Endothelial cell of umbilical vein (primary cell): ENCODE results near the gene SPAG9. TPM values are rescaled to one million over a fixed set of nuclear protein-coding genes. Genes with fewer than 3 reads are reported as not detected.
A peak's percentile ranks its signal among the peaks of the same experiment; 100 is the strongest.

ENCODE experiments used
- BruUV-seq: library from RNA; stranded (reverse); fragments of 400-500 nt; replicated peaks from 2 replicates; lab custom pipeline; 2021; lab: Mats Ljungman, UMichigan
- CTCF ChIA-PET: fragments of 300-600, 350-600 bp; sonication (Branson Sonifier 250); formaldehyde crosslinking; loops from one replicate; lab custom pipeline; 2021; ENCODE audit warnings: antibody characterized with exemption, inconsistent platforms; lab: Charles Lee
- POLR2A ChIA-PET: fragments of 300-600, 350-600 bp; sonication (Branson Sonifier 250); formaldehyde crosslinking; loops from one replicate; lab custom pipeline; 2021; ENCODE audit warnings: antibody characterized with exemption, inconsistent platforms; lab: Charles Lee
- DNase-seq: peaks from one replicate; pipeline ENCODE4 v3.0.0-alpha.2; 2011; ENCODE audit warnings: low read depth, low spot score
- FAIRE-seq: peaks from 2 replicates; lab custom pipeline; 2011; peaks lifted over from hg19 to GRCh38; lab: Jason Lieb, UNC
- H2AFZ ChIP-seq: 2 replicates; pipeline ENCODE4 v1.6.0; 2012; ENCODE audit warnings: low read depth, low read length, control low read depth, inconsistent platforms
- H3K27ac ChIP-seq: 2 replicates; pipeline ENCODE4 v1.5.1; 2011; ENCODE audit warnings: low read depth, mild to moderate bottlenecking, control low read depth, low read length, moderate library complexity; ENCODE audit not compliant: insufficient read depth
- H3K27me3 ChIP-seq, 2 experiments: 2 replicates each; pipeline versions ENCODE4 v1.6.0 to v1.6.1; 2011; ENCODE audit warnings: low read length in 2 of 2, mixed read lengths in 1 of 2; ENCODE audit not compliant: control insufficient read depth in 2 of 2, insufficient read depth in 2 of 2
- H3K36me3 ChIP-seq, 2 experiments: 2 replicates in 1 of 2; 3 replicates in 1 of 2; pipeline ENCODE4 v1.5.1; 2011; ENCODE audit warnings: low read length in 2 of 2, mild to moderate bottlenecking in 1 of 2, moderate library complexity in 1 of 2; ENCODE audit not compliant: control insufficient read depth in 2 of 2, insufficient read depth in 2 of 2; ENCODE audit errors: extremely low read depth in 1 of 2
- H3K4me1 ChIP-seq: 3 replicates; pipeline ENCODE4 v1.5.1; 2011; ENCODE audit warnings: mild to moderate bottlenecking, low read length; ENCODE audit not compliant: control insufficient read depth, insufficient read depth; ENCODE audit errors: extremely low read depth
- H3K4me2 ChIP-seq: 2 replicates; pipeline ENCODE4 v1.6.1; 2011; ENCODE audit warnings: low read length, control low read depth, mixed read lengths; ENCODE audit not compliant: insufficient read depth
- H3K4me3 ChIP-seq, 3 experiments: fragments of 200-600 bp in 1 of 3; sonication (generic), shearing (Covaris generic) in 1 of 3; replicated peaks in 1 of 3; 2 replicates each; pipeline ENCODE4 v1.5.1; 2011 to 2016; ENCODE audit warnings: control low read depth in 3 of 3, low read length in 3 of 3, mild to moderate bottlenecking in 2 of 3, inconsistent platforms in 1 of 3, low read depth in 1 of 3, moderate library complexity in 1 of 3; ENCODE audit not compliant: insufficient read depth in 1 of 3
- H3K79me2 ChIP-seq: 2 replicates; pipeline ENCODE4 v1.6.0; 2012; ENCODE audit warnings: low read length, inconsistent platforms; ENCODE audit not compliant: control insufficient read depth, insufficient read depth
- H3K9ac ChIP-seq: replicated peaks from 2 replicates; pipeline ENCODE3; 2011; ENCODE audit warnings: low read length, control low read depth; ENCODE audit not compliant: insufficient read depth; ENCODE audit errors: extremely low read depth
- H3K9me1 ChIP-seq: replicated peaks from 3 replicates; pipeline ENCODE4 v1.6.0; 2011; ENCODE audit warnings: mild to moderate bottlenecking, low read length; ENCODE audit not compliant: control insufficient read depth, insufficient read depth; ENCODE audit errors: extremely low read depth
- H3K9me3 ChIP-seq: replicated peaks from 2 replicates; pipeline ENCODE4 v1.5.1; 2012; ENCODE audit warnings: low read length, inconsistent platforms; ENCODE audit not compliant: control insufficient read depth, insufficient read depth
- H4K20me1 ChIP-seq: replicated peaks from 2 replicates; pipeline ENCODE3; 2011; ENCODE audit warnings: mild to moderate bottlenecking, low read length; ENCODE audit not compliant: control insufficient read depth, insufficient read depth; ENCODE audit errors: extremely low read depth
- CTCF ChIP-seq, 2 donors: IDR thresholded peaks; 1 replicate in 1 of 2; 2 replicates in 1 of 2; pipeline ENCODE4 v1.5.1; 2011; ENCODE audit warnings: low read length in 2 of 2, mild to moderate bottlenecking in 2 of 2, moderate library complexity in 2 of 2, control low read depth in 1 of 2, inconsistent platforms in 1 of 2, low read depth in 1 of 2; ENCODE audit not compliant: insufficient read depth in 1 of 2; ENCODE audit errors: extremely low read depth in 1 of 2
- EZH2 ChIP-seq: IDR thresholded peaks from 2 replicates; pipeline ENCODE4 v1.6.1; 2012; ENCODE audit warnings: borderline replicate concordance, low read depth, mild to moderate bottlenecking, moderate library complexity, low read length, inconsistent platforms; ENCODE audit not compliant: severe bottlenecking
- FOS ChIP-seq: IDR thresholded peaks from 2 replicates; pipeline ENCODE4 v1.6.1; 2011; ENCODE audit warnings: mild to moderate bottlenecking, low read length, moderate library complexity, borderline replicate concordance; ENCODE audit not compliant: insufficient read depth
- MAX ChIP-seq: IDR thresholded peaks from 2 replicates; pipeline ENCODE4 v1.6.1; 2011; ENCODE audit not compliant: insufficient read depth, insufficient read length
- POLR2A ChIP-seq: IDR thresholded peaks from 2 replicates; pipeline ENCODE4 v1.6.1; 2012; ENCODE audit warnings: low read depth, mild to moderate bottlenecking, control low read depth, low read length
- POLR2AphosphoS5 ChIP-seq: IDR thresholded peaks from 2 replicates; pipeline ENCODE4 v1.6.1; 2012; ENCODE audit warnings: low read depth, mild to moderate bottlenecking, control low read depth, low read length, moderate library complexity; ENCODE audit not compliant: insufficient read depth
- dilution Hi-C: fragments of 300-500 bp; cut with MboI; formaldehyde crosslinking; loops from one replicate; pipeline ENCODE4 v1.15.0; 2019; ENCODE audit warnings: low sequenced_read_pairs; ENCODE audit not compliant: extremely low pct_ligation_motif_present
- intact Hi-C: fragments of 100-400 bp; cut with micrococcal nuclease; formaldehyde crosslinking; loops from one replicate; pipeline ENCODE4 v1.10.0; 2022
- polyA plus RNA-seq, 4 experiments: library from polyadenylated mRNA; depleted of rRNA in 3 of 4; stranded (reverse) in 3 of 4; unstranded in 1 of 4; fragments of >200 nt; gene quantifications; 2 replicates each; pipeline versions ENCODE4 v1.2.1 to v1.2.3, GENCODE V29; 2011 to 2012; ENCODE audit warnings: missing spikeins in 1 of 4
- total RNA-seq: library from RNA; stranded (reverse); gene quantifications from 2 replicates; pipeline ENCODE4 v1.2.3, GENCODE V29; 2021

The SPAG9 gene
- total and polyA plus RNA-seq, 2 donors (not counting 3 experiments of a cell fraction or from before 2014, with no cell fraction given), result 16.5 to 75.0 TPM

- POLR2A ChIA-PET, result interaction anchor here (1.1 to 3.8 kb wide), 2 partner anchors 88 to 101 kb away, joined by 3 to 18 read pairs; partner anchors contain the start of gene TOB1
- TF ChIP-seq MAX (no peak), CTCF (IDR thresholded peaks at IDR 0.05; ENCODE audit: extremely low read depth in 1 of 2, insufficient read depth in 1 of 2, low read depth in 1 of 2, low read length in 2 of 2) (no peak), POLR2A (no peak), POLR2AphosphoS5 (no peak), EZH2 (no peak), FOS (no peak)
- Histone ChIP-seq H3K27ac (no peak overlapping the region), H3K9me3 (no peaks in the 10 kb centered on the region), H2AFZ (peak overlapping the region; percentile 23), H3K9me1 (no peaks in the 10 kb centered on the region), H3K4me1 (peaks cover 7% of the 10 kb centered on the region), H3K4me3 (no peak overlapping the region), H3K4me2 (no peak overlapping the region), H3K36me3 (no peaks in the 10 kb centered on the region), H3K27me3 (no peaks in the 10 kb centered on the region), H3K79me2 (no peaks in the 10 kb centered on the region), H3K9ac (no peak overlapping the region), H4K20me1 (no peaks in the 10 kb centered on the region)
- intact Hi-C loops, result no loop called here
- CTCF ChIA-PET, result interaction anchor here (0.9 to 12.5 kb wide), 5 partner anchors 9 to 171 kb away, joined by 3 to 343 read pairs (median 26); partner anchors contain the start of gene TOB1
- FAIRE-seq (peak; percentile 64), DNase-seq (peak; percentile 65)
- dilution Hi-C loops, result no loop called here
- TSS peak; percentile 61 for BruUV-seq
Observed at GRCh38 chr17:50953831-50954601, 166.7 kb downstream of the SPAG9 start.
